Suprapubic skin (tissue), 3 donors: ENCODE results near the gene CEND1.

ENCODE experiments used
- CTCF ChIP-seq, 2 donors: fragments of 200-600 bp in 1 of 2; fragments of 450-650 bp in 1 of 2; sonication (generic) in 1 of 2; IDR thresholded peaks; one replicate each; pipeline ENCODE4 v1.5.1; 2016 to 2019; ENCODE audit warnings: antibody characterized with exemption in 2 of 2, mild to moderate bottlenecking in 1 of 2, moderate library complexity in 1 of 2
- EP300 ChIP-seq: sonication (generic); formaldehyde crosslinking; IDR thresholded peaks from one replicate; pipeline ENCODE4 v1.6.1; 2017; ENCODE audit warnings: antibody characterized with exemption
- POLR2A ChIP-seq, 2 donors: fragments of 450-650 bp; IDR thresholded peaks; one replicate each; pipeline ENCODE4 v1.6.1; 2017; ENCODE audit warnings: antibody characterized with exemption in 2 of 2, mild to moderate bottlenecking in 2 of 2, moderate library complexity in 2 of 2

DNA sequence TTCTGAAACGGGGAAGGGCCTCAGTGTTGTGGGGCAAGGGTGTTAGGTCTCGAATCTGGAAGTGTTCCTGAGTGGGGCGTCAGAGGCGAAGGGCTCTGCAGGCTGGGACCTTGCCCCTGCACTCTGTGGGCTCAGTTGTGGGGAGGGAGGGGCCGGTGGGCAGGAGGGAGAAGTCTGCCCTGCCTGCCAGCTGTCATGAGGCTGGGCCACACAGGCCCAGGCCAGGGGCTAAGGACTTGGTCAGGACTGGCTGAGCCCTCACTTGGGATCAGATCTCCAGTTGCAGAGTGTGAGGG, 38.0 kb upstream of the CEND1 start, which contains the start of gene CRACR2B:
- TF ChIP-seq CTCF (IDR thresholded peaks at IDR 0.05) (no peak), POLR2A (IDR thresholded peaks at IDR 0.05) (no peak), EP300 (no peak)
